GM18861 (cell line): ENCODE measurements around the gene RAP1GAP.

Experiments used
- ATAC-seq: cut with Tn5 transposase; IDR thresholded peaks from one replicate; pipeline ENCODE4 v1.9.1; 2021; ENCODE audit not compliant: unreplicated experiment

The RAP1GAP gene

GRCh38 chr1:21663248-21663950, 5.8 kb downstream of the RAP1GAP start:
- no peak for ATAC-seq

- ATAC-seq = no peak
Observed at GRCh38 chr1:21662426-21663247, 6.5 kb downstream of the RAP1GAP start.

GRCh38 chr1:21661886-21662285, 7.3 kb downstream of the RAP1GAP start:
- no peak for ATAC-seq

- no peak for ATAC-seq
Observed at GRCh38 chr1:21659924-21660326, 9.2 kb downstream of the RAP1GAP start.

GRCh38 chr1:21659099-21659923, 9.8 kb downstream of the RAP1GAP start:
- no peak for ATAC-seq

GRCh38 chr1:21657456-21658190, 11.5 kb downstream of the RAP1GAP start:
- ATAC-seq = no peak

- ATAC-seq = no peak
Observed at GRCh38 chr1:21655748-21656147, 13.4 kb downstream of the RAP1GAP start.

- ATAC-seq = no peak
Observed at GRCh38 chr1:21655259-21655658, 13.9 kb downstream of the RAP1GAP start.

- no peak for ATAC-seq
Observed at GRCh38 chr1:21654209-21654608, 14.9 kb downstream of the RAP1GAP start.

- no peak for ATAC-seq
Observed at GRCh38 chr1:21653744-21654100, 15.4 kb downstream of the RAP1GAP start.

- ATAC-seq = no peak
Observed at GRCh38 chr1:21652937-21653743, 16.0 kb downstream of the RAP1GAP start.

- ATAC-seq = no peak
Observed at GRCh38 chr1:21652101-21652936, 16.8 kb downstream of the RAP1GAP start.

- ATAC-seq = no peak
Observed at GRCh38 chr1:21651214-21652042, 17.7 kb downstream of the RAP1GAP start.

GRCh38 chr1:21650400-21650799, 18.8 kb downstream of the RAP1GAP start:
- ATAC-seq = no peak

GRCh38 chr1:21649315-21649714, 19.8 kb downstream of the RAP1GAP start:
- no peak for ATAC-seq

- no peak for ATAC-seq
Observed at GRCh38 chr1:21648791-21649190, 20.4 kb downstream of the RAP1GAP start.

GRCh38 chr1:21648352-21648730, 20.8 kb downstream of the RAP1GAP start:
- no peak for ATAC-seq
